ENCODE results near the gene ADARB1.

The ADARB1 gene

GRCh38 chr21:45074818-45075595, 627 bp downstream of the ADARB1 start:
- peak; percentile 8 to 32 for DNase-seq (ENCODE audit: low read depth in 2 of 2)

DNA sequence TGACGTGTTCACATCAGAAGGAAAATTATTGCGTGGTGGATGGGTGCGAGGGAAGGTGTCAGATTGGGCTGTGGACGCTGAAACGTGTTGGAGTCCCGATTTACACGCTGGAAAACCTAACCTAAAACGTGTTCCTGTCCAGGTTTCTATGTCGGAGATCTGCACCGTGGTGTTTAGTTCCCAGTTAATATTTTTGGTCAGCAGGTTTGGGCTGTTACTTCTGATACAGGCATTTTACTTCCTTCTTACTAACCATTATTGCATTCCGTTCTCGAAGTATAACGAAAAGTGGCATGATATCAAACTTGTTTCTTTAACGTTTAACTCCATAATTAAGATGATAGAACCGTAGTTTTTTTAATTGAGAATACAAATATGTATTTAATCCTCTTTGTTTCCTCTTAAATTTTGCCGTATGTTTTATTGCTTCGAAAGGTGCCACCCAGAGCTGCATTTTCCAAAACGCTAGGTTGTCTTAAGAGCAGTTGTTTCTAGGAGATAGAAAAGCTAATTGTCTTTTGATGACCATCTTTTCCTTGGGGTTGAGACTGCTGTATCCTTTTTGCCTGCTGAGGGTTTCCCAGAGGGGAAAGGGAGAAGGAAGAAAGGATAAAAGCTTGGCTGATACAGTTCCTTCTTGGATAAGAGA, 1.3 kb downstream of the ADARB1 start:
- no peak for DNase-seq (ENCODE audit: low read depth in 2 of 2)

GRCh38 chr21:45076245-45076711, 1.9 kb downstream of the ADARB1 start:
- no peak for DNase-seq (ENCODE audit: low read depth in 2 of 2)

DNA sequence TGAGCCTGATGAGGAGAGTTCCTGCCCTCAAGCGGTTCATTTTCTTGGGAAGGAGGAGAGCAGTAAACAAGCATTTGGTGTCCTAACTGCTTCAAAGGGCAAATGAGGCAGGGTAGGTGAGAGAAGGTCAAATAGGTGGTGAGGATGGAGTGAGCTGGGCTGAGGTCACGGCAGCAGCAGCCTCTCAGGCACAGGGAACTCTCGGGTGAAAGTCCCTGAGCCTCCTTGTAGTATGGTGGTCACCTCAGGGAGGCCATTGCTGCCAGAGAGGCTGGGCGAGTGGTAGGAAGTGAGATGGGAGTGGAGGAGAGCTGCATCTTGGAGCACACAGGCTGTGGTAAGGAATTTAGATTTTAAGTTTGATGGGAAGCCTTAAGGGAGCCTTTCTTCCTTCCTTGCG, 4.0 kb downstream of the ADARB1 start:
- no peak for DNase-seq (ENCODE audit: low read depth in 2 of 2)

- DNase-seq (ENCODE audit: low read depth in 2 of 2) = peak; percentile 29 to 57
Measured at GRCh38 chr21:45078877-45079281, 4.5 kb downstream of the ADARB1 start.

DNA sequence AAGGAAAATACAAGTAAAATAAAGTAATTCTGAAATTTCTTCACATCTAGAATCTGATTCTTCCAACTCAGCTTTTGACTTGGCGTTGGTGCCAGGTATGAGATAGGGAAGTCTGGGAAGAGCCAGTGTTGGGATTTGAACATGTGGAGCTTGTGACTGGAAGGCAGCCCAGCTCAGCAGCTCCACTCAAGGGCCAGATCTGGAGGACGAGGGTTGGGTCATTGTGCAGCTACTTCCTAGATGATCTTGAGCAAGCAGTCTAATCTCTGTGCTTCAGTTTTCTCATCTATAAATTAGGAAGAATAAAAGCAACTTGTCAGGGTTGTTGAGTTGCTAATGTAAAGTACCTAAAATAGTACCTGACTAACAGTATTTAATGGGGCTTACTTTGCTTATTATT, 5.0 kb downstream of the ADARB1 start:
- no peak for DNase-seq (ENCODE audit: low read depth in 2 of 2)

DNA sequence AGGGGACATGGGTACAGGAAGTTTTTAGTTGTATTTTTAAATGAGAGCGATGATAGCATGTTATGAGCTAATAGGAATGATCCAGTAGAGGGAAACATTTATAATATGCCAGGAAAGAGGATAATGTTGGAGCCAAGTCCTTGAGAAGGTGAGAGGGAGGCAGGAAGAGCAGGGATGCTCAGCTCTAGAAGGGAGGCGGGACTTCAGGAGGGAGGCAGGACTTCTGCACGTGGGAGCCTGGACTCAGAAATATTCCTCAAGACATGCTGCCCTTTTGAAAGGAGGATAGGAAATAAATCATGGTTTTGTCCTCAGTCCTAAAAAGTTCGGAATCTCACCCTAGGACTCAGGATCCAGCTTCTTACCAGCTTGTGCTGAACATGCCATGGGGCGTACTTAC, 5.9 kb downstream of the ADARB1 start:
- DNase-seq (ENCODE audit: low read depth in 2 of 2) = no peak

- peak in 1 of 2 donors; percentile 20 for DNase-seq (ENCODE audit: low read depth in 2 of 2)
Measured at GRCh38 chr21:45080639-45081414, 6.4 kb downstream of the ADARB1 start.

DNA sequence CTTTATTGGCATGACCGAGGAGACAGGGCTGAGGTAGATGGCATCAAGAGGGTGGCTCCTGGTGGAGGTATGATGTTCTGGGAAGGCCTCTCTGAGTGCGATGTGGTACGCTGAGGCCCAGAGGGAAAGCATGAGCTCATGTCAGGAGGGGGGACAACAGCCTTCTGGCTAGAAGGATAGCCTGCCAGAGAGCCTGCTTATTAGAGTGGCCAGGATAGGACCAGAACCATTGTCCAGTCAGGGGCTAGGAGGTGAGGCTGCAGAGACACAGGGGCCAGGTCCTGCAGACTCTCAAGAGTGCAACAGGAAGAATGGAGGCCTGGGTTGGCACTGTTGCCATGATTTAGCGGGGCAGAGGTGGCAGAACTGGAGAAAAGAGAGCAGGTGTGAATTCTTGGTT, 7.3 kb downstream of the ADARB1 start:
- DNase-seq (ENCODE audit: low read depth in 2 of 2) = no peak

GRCh38 chr21:45082736-45083135, 8.4 kb downstream of the ADARB1 start:
- no peak for DNase-seq (ENCODE audit: low read depth in 2 of 2)

GRCh38 chr21:45084121-45084520, 9.7 kb downstream of the ADARB1 start:
- no peak for DNase-seq (ENCODE audit: low read depth in 2 of 2)

DNA sequence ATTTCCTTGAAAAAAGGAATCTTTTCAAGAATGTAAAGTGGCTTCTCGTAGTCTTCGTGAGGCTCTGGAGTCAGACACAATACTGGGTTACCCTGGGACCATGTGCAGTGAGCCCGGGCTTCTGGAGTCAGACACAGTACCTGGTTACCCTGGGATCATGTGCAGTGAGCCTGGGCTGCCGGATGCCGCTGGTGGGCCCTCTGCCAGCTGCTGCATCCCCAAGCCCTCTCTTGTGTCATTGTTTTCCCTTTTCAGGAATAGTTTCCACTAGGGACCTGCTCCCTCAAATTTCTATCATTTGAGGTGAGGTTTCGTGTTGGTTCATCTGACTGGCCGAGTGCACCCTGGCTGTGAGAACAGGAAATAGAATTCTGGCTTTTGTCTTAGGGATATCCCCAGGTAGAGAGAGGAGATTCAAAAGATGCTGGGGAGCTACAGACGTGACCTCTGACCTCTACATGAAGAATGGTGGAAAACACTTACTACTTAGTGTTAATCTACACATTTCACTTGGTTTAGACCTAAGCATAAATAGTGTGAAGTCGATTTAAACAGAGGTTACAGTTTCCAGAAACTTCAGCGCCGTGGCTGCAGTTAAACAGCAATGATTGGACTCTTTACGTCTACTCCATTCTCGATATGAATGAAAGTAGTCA, 10.6 kb downstream of the ADARB1 start:
- DNase-seq (ENCODE audit: low read depth in 2 of 2) = no peak

DNA sequence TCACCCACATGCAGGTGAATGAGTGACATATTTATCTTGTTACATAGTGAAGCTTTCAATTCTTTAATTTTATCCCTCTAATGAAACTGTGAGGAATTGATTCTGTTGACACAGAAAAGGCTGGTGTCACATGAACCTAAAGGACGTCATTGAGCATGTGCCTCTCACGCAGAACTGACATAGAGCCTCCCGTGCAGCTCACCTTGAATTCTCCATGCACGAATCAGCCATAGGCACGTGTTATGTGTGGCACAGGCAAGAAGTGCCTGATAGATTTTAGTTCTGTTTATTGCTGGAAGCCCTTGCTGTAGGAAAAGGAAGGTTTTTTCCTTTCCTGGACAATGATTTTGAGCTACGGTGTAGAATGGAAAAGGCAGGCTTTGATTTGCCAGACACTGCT, 11.3 kb downstream of the ADARB1 start:
- DNase-seq (ENCODE audit: low read depth in 2 of 2) = no peak

GRCh38 chr21:45086337-45086958, 12.1 kb downstream of the ADARB1 start:
- DNase-seq (ENCODE audit: low read depth in 2 of 2) = no peak

DNA sequence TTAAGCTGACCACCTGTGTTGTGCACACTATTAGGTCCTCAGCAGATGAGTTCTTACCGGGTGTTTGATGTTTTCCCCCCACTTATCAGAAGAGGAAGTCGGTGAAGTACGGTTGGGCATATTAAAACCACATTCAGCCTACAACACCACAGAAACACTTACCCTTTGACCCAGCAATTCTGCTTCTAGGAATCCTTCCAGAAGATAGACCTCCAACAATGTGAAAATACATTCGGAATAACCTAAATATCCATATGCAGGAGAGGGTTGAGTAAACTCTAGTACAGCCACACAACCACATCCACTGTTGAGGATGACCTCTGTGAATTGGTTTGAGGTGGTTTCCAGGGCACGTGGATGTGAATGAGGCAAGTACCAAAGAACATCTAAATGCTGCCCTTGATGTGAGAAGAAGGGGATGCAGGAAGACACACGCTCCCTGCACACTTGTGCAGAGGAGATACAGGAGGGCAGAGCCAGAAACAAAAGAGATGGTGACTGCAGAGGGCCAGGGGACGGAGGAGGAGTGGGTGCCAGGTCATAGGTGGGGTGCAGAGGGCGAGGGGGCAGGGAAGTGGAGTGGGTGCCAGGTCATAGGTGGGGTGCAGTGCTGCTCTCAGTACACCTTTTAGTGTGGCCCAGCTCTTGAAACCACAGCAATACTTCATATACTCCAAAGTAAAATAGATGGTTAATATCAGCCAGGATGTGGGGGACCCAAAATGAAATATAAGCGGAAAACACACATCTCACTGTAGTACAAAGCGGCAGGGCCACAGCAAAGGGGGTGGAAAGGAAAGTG, 12.8 kb downstream of the ADARB1 start:
- no peak for DNase-seq (ENCODE audit: low read depth in 2 of 2)

DNA sequence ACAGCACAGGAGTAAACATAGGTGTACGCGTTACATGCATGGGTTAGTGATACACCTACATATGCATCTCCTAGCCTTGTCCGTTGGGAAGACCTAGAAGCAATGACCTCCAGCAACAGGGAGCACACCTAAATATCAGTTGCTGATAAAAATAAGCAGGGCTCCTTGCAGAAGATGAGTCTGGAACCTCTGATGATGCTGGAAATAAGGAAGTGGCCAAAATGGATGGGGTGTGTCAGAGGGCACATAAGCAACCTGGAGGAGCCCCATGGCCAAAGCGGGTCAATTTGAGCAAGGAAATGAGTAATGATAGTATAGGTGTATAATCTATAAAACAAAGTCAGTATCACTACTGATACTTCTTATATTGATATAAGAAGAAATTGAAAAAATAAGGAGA, 13.7 kb downstream of the ADARB1 start:
- DNase-seq (ENCODE audit: low read depth in 2 of 2) = no peak

- no peak for DNase-seq (ENCODE audit: low read depth in 2 of 2)
Measured at GRCh38 chr21:45088729-45089128, 14.3 kb downstream of the ADARB1 start.

DNA sequence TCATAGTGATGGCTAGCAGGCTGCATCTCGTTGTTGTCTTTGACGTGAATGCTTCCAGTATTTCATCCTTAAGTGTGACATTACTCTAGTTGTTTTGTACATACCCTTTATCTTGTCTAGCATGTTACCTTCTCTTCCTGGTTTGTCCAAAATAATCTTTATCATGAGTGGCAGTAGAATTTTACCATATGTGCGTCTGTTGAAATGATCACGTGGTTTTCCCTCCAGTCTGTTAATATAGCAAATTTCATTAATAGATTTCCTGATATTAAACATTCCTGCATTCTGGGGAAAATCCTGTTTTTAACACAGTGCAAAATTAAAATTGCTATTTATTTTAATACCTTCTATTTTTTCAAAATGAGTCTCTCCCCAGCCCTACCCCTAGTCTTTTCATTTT, 15.6 kb downstream of the ADARB1 start:
- no peak for DNase-seq (ENCODE audit: low read depth in 2 of 2)

- DNase-seq (ENCODE audit: low read depth in 2 of 2) = no peak
Measured at GRCh38 chr21:45090966-45091365, 16.6 kb downstream of the ADARB1 start.

- no peak for DNase-seq (ENCODE audit: low read depth in 2 of 2)
Measured at GRCh38 chr21:45091550-45092322, 17.4 kb downstream of the ADARB1 start.

Measured in stimulated activated CD8-positive, alpha-beta memory T cell treated with anti-CD3 and anti-CD28 coated beads, Interleukin-2, amount 100 ng/mL, for 48 hours (primary cell).